GM23248 (cell line): ENCODE results near the gene POMT1.

Source experiments
- EZH2 ChIP-seq: fragments of 200-600 bp; sonication (generic); IDR thresholded peaks from 2 replicates; pipeline ENCODE4 v1.6.1; 2018; ENCODE audit warnings: antibody characterized with exemption, mild to moderate bottlenecking; ENCODE audit not compliant: insufficient read depth, poor library complexity, severe bottlenecking
- EZH2phosphoT487 ChIP-seq: fragments of 200-600 bp; sonication (generic); IDR thresholded peaks from 2 replicates; pipeline ENCODE4 v1.6.1; 2018; ENCODE audit warnings: antibody characterized with exemption, moderate library complexity, mild to moderate bottlenecking, low read depth; ENCODE audit not compliant: insufficient read depth

GRCh38 chr9:131534721-131535237 is 32.1 kb downstream of the POMT1 start:
- TF ChIP-seq EZH2 (no peak), EZH2phosphoT487 (no peak)
